Measurements from ENCODE around the gene CHAT.

- TF ChIP-seq CTCF (IDR thresholded peaks at IDR 0.05; ENCODE audit: low read depth, low read length) = no peak
- TF ChIP-seq EZH2phosphoT487 (IDR thresholded peaks at IDR 0.05; ENCODE audit: low read depth) = no peak
Observed at GRCh38 chr10:49616421-49617101, 2.7 kb downstream of the CHAT start.
